Loucy (cell line): ENCODE measurements around the gene PTTG1IP.

Source experiments
- EZH2phosphoT487 ChIP-seq: fragments of 200-600 bp; IDR thresholded peaks from 2 replicates; pipeline ENCODE4 v1.6.1; 2018; ENCODE audit warnings: antibody characterized with exemption, mild to moderate bottlenecking, moderate library complexity, borderline replicate concordance
- TF ChIP-seq, protein P1 (sequence below): fragments of 200-600 bp; sonication (generic); conservative IDR thresholded peaks from 2 replicates; pipeline ENCODE4 v1.5.1; 2014; ENCODE audit warnings: mild to moderate bottlenecking, antibody characterized with exemption, low read length

DNA sequence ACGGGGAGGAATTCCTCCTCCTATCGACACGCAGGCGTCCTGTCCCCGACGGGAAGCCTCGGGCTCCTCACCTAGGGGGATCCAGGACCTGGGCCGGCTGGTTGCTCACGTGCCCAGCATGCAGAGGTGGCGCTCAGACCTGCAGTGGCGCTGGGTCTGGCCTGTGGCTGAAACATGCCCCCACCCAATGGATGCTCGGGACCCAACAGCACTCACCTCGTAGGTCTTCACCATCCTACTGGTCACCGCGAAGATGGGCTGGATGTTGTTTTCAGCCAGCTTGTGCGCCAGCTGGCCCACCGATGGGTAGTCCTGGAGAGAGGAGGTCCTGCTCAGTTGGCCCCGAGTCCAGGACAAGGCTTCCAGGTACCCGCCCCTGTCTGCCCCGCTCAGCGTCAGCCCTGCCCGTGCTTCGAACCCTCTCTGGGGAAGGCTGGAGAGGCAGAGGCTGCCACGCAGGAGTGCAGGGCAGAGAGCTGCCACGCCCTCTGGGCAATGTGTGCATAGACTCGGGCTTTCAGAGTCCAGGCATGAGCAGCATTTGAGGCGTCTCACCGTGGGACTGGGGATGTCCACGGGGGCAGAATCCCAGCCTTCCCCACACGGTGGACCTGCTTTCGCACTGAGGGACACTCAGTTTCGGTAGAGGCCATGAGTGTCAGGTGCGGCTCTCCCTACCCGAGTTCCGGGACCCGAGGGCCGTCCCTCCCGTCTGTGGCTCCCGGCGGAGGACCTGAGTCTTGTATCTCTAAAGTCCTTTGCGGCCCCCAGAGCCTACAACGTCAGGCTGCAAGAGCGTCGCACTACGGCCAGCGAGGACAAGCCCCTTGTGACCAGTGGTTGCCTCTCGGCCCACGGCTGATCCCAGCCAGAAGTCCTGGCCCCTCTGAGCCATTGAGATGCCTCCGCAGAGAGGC, 25.6 kb upstream of the PTTG1IP start:
- TF ChIP-seq, protein P1, sequence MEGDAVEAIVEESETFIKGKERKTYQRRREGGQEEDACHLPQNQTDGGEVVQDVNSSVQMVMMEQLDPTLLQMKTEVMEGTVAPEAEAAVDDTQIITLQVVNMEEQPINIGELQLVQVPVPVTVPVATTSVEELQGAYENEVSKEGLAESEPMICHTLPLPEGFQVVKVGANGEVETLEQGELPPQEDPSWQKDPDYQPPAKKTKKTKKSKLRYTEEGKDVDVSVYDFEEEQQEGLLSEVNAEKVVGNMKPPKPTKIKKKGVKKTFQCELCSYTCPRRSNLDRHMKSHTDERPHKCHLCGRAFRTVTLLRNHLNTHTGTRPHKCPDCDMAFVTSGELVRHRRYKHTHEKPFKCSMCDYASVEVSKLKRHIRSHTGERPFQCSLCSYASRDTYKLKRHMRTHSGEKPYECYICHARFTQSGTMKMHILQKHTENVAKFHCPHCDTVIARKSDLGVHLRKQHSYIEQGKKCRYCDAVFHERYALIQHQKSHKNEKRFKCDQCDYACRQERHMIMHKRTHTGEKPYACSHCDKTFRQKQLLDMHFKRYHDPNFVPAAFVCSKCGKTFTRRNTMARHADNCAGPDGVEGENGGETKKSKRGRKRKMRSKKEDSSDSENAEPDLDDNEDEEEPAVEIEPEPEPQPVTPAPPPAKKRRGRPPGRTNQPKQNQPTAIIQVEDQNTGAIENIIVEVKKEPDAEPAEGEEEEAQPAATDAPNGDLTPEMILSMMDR = no peak
- TF ChIP-seq EZH2phosphoT487 = no peak
